ENCODE data around the gene BHLHE23.
"Not testable (repeated sequence)": the region's sequence is repeated elsewhere in the genome, so short reads cannot be mapped to it uniquely, and the experiment has no call there.

The BHLHE23 gene

GRCh38 chr20:63037669-63038268, 31.0 kb upstream of the BHLHE23 start:
- no peak overlapping the region for H3K4me3 ChIP-seq (ENCODE audit: low read length)
- H3K27me3 ChIP-seq (replicated peaks; ENCODE audit: insufficient read depth, low read length): peaks cover 97% of the 10 kb centered on the region
- H2AFZ ChIP-seq (ENCODE audit: low read length): no peak overlapping the region
- TF ChIP-seq CTCF (IDR thresholded peaks at IDR 0.05; ENCODE audit: low read length): no peak
- TF ChIP-seq EZH2 (optimal IDR thresholded peaks at IDR 0.05; ENCODE audit: low read depth, low read length): no peak
- TF ChIP-seq EZH2phosphoT487 (IDR thresholded peaks at IDR 0.05; ENCODE audit: low read length): no peak
- H3K36me3 ChIP-seq (replicated peaks; ENCODE audit: insufficient read depth, low read length): no peaks in the 10 kb centered on the region
- H3K79me2 ChIP-seq (ENCODE audit: low read length): no peaks in the 10 kb centered on the region
- no peaks in the 10 kb centered on the region for H4K20me1 ChIP-seq (ENCODE audit: insufficient read depth, low read length)
- no peak overlapping the region for H3K27ac ChIP-seq (ENCODE audit: low read length)
- H3K9me2 ChIP-seq (replicated peaks; ENCODE audit: insufficient read depth, low read length): no peaks in the 10 kb centered on the region
- H3K9ac ChIP-seq (ENCODE audit: low read length): no peak overlapping the region
- no peaks in the 10 kb centered on the region for H3K4me1 ChIP-seq (ENCODE audit: low read length)
- no peak for DNase-seq
- no peak overlapping the region for H3K4me2 ChIP-seq (ENCODE audit: low read depth, low read length)
- no peaks in the 10 kb centered on the region for H3F3A ChIP-seq (ENCODE audit: insufficient read depth, low read length)
- H3K9me3 ChIP-seq (replicated peaks; ENCODE audit: insufficient read depth, low read length): no peaks in the 10 kb centered on the region

- H3K4me3 ChIP-seq (ENCODE audit: low read length): no peak overlapping the region
- TF ChIP-seq EZH2 (optimal IDR thresholded peaks at IDR 0.05; ENCODE audit: low read depth, low read length) (no peak), CTCF (IDR thresholded peaks at IDR 0.05; ENCODE audit: low read length) (no peak), EZH2phosphoT487 (IDR thresholded peaks at IDR 0.05; ENCODE audit: low read length) (no peak)
- no peaks in the 10 kb centered on the region for H4K20me1 ChIP-seq (ENCODE audit: insufficient read depth, low read length)
Observed at GRCh38 chr20:63036291-63036690, 29.5 kb upstream of the BHLHE23 start.

GRCh38 chr20:63035603-63036185, 28.9 kb upstream of the BHLHE23 start:
- Histone ChIP-seq H3F3A (ENCODE audit: insufficient read depth, low read length) (no peaks in the 10 kb centered on the region), H2AFZ (ENCODE audit: low read length) (no peak overlapping the region), H3K4me3 (ENCODE audit: low read length) (no peak overlapping the region), H3K27ac (ENCODE audit: low read length) (no peak overlapping the region), H3K9me2 (replicated peaks; ENCODE audit: insufficient read depth, low read length) (no peaks in the 10 kb centered on the region), H3K79me2 (ENCODE audit: low read length) (no peaks in the 10 kb centered on the region), H3K36me3 (replicated peaks; ENCODE audit: insufficient read depth, low read length) (no peaks in the 10 kb centered on the region), H3K4me1 (ENCODE audit: low read length) (no peaks in the 10 kb centered on the region), H3K27me3 (replicated peaks; ENCODE audit: insufficient read depth, low read length) (peaks cover 95% of the 10 kb centered on the region), H3K4me2 (ENCODE audit: low read depth, low read length) (no peak overlapping the region), H3K9me3 (replicated peaks; ENCODE audit: insufficient read depth, low read length) (no peaks in the 10 kb centered on the region), H4K20me1 (ENCODE audit: insufficient read depth, low read length) (no peaks in the 10 kb centered on the region), H3K9ac (ENCODE audit: low read length) (no peak overlapping the region)
- TF ChIP-seq CTCF (IDR thresholded peaks at IDR 0.05; ENCODE audit: low read length) (no peak), EZH2phosphoT487 (IDR thresholded peaks at IDR 0.05; ENCODE audit: low read length) (no peak), EZH2 (optimal IDR thresholded peaks at IDR 0.05; ENCODE audit: low read depth, low read length) (no peak)
- no peak for DNase-seq

More at GRCh38 chr20:63036291-63036690, 29.5 kb upstream of the BHLHE23 start:
- no peaks in the 10 kb centered on the region for H3K4me1 ChIP-seq (ENCODE audit: low read length)
- no peak overlapping the region for H3K4me2 ChIP-seq (ENCODE audit: low read depth, low read length)
- no peaks in the 10 kb centered on the region for H3K36me3 ChIP-seq (replicated peaks; ENCODE audit: insufficient read depth, low read length)
- H3K27ac ChIP-seq (ENCODE audit: low read length): no peak overlapping the region
- no peaks in the 10 kb centered on the region for H3K9me2 ChIP-seq (replicated peaks; ENCODE audit: insufficient read depth, low read length)
- no peaks in the 10 kb centered on the region for H3F3A ChIP-seq (ENCODE audit: insufficient read depth, low read length)
- no peak overlapping the region for H2AFZ ChIP-seq (ENCODE audit: low read length)
- DNase-seq: no peak
- H3K27me3 ChIP-seq (replicated peaks; ENCODE audit: insufficient read depth, low read length): peaks cover 97% of the 10 kb centered on the region
- H3K79me2 ChIP-seq (ENCODE audit: low read length): no peaks in the 10 kb centered on the region
- no peaks in the 10 kb centered on the region for H3K9me3 ChIP-seq (replicated peaks; ENCODE audit: insufficient read depth, low read length)
- H3K9ac ChIP-seq (ENCODE audit: low read length): no peak overlapping the region

- not testable (repeated sequence) for H3K9ac ChIP-seq (ENCODE audit: low read length); H3K9me2 ChIP-seq (replicated peaks; ENCODE audit: insufficient read depth, low read length); H2AFZ ChIP-seq (ENCODE audit: low read length); H3K27ac ChIP-seq (ENCODE audit: low read length); H4K20me1 ChIP-seq (ENCODE audit: insufficient read depth, low read length); H3K79me2 ChIP-seq (ENCODE audit: low read length); H3K4me2 ChIP-seq (ENCODE audit: low read depth, low read length); H3F3A ChIP-seq (ENCODE audit: insufficient read depth, low read length); H3K36me3 ChIP-seq (replicated peaks; ENCODE audit: insufficient read depth, low read length); DNase-seq; H3K4me3 ChIP-seq (ENCODE audit: low read length); H3K4me1 ChIP-seq (ENCODE audit: low read length); H3K9me3 ChIP-seq (replicated peaks; ENCODE audit: insufficient read depth, low read length)
- H3K27me3 ChIP-seq (replicated peaks; ENCODE audit: insufficient read depth, low read length): peaks cover 95% of the 10 kb centered on the region
Observed at GRCh38 chr20:63034710-63035602, 28.2 kb upstream of the BHLHE23 start.

Data from MM.1S (cell line).